Colonic mucosa (tissue), 4 donors: ENCODE measurements around the gene RHOU. TPM values are rescaled to one million over a fixed set of nuclear protein-coding genes. Genes with fewer than 3 reads are reported as not detected.

ENCODE experiments used
- DNase-seq: peaks from one replicate; pipeline ENCODE4 v3.0.0-alpha.2; 2020
- H3K27ac ChIP-seq: fragments of 200-600 bp; one replicate; pipeline ENCODE4 v1.8.0; 2021
- H3K27me3 ChIP-seq: fragments of 200-600 bp; one replicate; pipeline ENCODE4 v1.8.0; 2021
- H3K36me3 ChIP-seq: fragments of 200-600 bp; one replicate; pipeline ENCODE4 v1.8.0; 2021
- H3K4me1 ChIP-seq: fragments of 200-600 bp; one replicate; pipeline ENCODE4 v1.8.0; 2021; ENCODE audit warnings: mild to moderate bottlenecking
- H3K4me3 ChIP-seq: fragments of 200-600 bp; one replicate; pipeline ENCODE4 v1.8.0; 2021
- H3K9ac ChIP-seq, 2 donors: one replicate each; pipeline ENCODE4 v1.7.0; 2013; ENCODE audit warnings: control low read depth in 2 of 2, low read depth in 2 of 2, low read length in 2 of 2
- H3K9me3 ChIP-seq: fragments of 200-600 bp; one replicate; pipeline ENCODE4 v1.8.0; 2021
- intact Hi-C: fragments of 100-400 bp; cut with DNase I; formaldehyde crosslinking; loops from one replicate; pipeline ENCODE4 v1.14.1; 2022
- total RNA-seq, 2 donors: library from RNA; stranded (reverse); fragmentation: NEBNext Ultra II Directional in 1 of 2; extraction: Animal tissue kit (Norgen Biotek cat#: 25700) in 1 of 2; gene quantifications; one replicate each; pipeline ENCODE4 v1.2.1, GENCODE V29; 2021
- TF ChIP-seq, protein P1 (sequence below): fragments of 200-600 bp; IDR thresholded peaks from one replicate; pipeline ENCODE4 v1.8.0; 2022; ENCODE audit warnings: antibody characterized with exemption, mild to moderate bottlenecking
- donor health status: healthy.
- donor health status: DM: no; HTN: no; CAD: no.
- donor health status: DM: no; HTN: no; CAD: no.

Gene RHOU
- total RNA-seq, 2 donors from 2014 or later: 13.3 to 24.3 TPM

DNA sequence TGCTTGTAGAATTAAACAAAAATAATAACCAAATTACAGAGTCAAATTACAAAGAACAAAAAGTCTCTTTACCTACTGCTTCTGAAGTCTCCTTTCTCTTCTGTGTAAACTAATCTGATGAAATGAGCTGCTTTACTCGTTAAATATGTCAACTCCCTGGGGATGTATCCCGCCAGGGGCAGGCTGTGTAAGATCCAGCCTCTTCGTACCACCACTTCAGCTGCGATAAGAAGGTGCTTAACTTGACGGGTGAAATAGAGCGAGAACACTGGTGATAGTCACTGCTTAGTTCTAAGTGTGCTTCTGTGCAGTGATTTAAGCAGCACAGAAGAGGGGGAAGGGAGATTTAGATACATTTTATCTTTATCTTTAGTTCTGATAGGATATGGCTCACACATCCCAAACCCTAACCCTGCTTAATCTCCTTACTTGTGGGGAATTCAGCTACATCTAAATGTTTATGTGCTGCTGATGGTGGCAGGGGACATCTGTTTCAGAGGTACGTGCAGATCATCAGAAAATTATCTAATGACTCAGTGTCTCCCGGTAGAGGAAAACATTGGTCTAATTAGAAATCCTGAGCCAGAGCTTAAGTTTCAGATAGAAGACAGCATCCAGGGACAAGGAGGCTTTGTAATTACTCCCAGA, 46.0 kb downstream of the RHOU start:
- Histone ChIP-seq H3K9me3 (no peaks in the 10 kb centered on the region), H3K4me1 (peaks cover 14% of the 10 kb centered on the region), H3K27me3 (no peaks in the 10 kb centered on the region), H3K36me3 (no peaks in the 10 kb centered on the region), H3K4me3 (no peak overlapping the region), H3K9ac (no peak overlapping the region), H3K27ac (no peak overlapping the region)
- no peak for DNase-seq
- TF ChIP-seq, protein P1, sequence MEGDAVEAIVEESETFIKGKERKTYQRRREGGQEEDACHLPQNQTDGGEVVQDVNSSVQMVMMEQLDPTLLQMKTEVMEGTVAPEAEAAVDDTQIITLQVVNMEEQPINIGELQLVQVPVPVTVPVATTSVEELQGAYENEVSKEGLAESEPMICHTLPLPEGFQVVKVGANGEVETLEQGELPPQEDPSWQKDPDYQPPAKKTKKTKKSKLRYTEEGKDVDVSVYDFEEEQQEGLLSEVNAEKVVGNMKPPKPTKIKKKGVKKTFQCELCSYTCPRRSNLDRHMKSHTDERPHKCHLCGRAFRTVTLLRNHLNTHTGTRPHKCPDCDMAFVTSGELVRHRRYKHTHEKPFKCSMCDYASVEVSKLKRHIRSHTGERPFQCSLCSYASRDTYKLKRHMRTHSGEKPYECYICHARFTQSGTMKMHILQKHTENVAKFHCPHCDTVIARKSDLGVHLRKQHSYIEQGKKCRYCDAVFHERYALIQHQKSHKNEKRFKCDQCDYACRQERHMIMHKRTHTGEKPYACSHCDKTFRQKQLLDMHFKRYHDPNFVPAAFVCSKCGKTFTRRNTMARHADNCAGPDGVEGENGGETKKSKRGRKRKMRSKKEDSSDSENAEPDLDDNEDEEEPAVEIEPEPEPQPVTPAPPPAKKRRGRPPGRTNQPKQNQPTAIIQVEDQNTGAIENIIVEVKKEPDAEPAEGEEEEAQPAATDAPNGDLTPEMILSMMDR: no peak
- intact Hi-C loops: no loop called here

DNA sequence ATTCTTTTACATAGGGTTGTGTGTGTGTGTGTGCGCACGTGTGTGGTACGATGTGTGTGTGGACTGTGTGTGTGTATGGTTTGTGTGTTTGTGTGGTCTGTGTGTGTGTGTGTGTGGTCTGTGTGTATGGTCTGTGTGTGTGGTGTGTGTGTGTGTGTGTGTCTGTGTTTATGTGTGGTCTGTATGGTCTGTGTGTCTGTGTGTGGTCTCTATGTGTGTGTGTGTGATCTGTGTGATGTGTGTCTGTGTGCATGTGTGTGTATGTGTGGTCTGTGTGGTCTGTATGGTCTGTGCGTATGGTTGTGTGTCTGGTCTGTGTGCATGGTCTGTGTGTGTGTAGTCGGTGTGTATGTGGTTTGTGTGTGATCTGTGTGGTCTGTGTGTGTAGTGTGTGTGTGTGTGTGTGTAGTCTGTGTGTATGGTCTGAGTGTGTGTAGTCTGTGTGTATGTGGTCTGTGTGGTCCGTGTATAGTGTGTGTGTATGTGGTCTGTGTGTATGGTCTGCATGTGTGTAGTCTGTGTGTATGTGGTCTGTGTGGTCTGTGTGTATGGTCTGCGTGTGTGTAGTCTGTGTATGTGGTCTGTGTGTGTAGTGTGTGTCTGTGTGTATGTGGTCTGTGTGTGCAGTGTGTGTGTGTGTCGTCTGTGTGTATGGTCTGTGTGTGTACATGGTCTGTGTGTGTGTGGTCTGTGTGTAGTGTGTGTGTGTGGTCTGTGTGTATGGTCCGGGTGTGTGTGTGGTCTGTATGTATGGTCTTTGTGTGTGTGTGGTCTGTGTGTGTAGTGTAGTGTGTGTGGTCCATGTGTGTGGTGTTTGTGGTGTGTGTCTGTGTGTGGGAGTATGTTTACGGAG, 46.8 kb downstream of the RHOU start:
- Histone ChIP-seq H3K9ac (peak overlapping the region in 1 of 2 donors; percentile 2), H3K9me3 (no peaks in the 10 kb centered on the region), H3K27ac (no peak overlapping the region), H3K27me3 (no peaks in the 10 kb centered on the region), H3K4me3 (no peak overlapping the region), H3K4me1 (peaks cover 14% of the 10 kb centered on the region), H3K36me3 (no peaks in the 10 kb centered on the region)
- TF ChIP-seq, protein P1: no peak
- no peak for DNase-seq
- intact Hi-C loops: no loop called here

DNA sequence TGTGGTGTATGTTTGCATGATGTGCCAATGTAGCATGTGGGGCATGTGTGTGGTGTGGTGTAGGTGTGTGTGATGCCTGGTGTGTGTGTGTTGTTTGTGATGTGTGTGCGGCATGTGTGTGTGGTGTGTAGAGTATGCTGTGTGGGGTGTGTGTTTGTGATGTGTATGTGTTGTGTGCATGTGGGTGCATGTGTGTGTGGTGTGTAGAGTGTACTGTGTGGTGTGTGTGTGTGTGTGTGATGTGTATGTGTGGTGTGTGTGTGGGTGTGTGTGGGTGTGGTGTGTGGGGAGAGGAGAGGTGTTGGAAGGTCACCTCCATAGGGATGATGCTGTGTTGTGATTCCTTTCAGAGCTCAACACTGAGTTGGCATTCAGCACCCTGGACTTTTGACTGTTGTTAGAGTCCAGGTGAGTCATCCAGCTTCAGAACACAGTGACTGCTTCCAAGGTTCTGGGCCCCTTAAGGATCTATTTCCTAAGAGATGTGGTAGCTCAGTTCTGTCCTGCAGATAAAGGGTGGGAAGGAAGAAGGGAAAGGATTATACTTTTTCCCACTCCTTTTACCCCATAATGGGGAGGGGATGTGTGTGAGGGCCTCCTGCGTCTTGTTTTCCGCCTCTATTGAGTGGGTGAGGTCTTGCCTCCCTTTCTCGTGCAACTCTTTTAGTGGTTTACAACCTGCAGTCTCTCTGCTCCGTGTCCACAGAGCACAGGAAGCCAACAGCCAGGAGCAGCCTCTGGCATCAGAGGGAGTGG, 47.6 kb downstream of the RHOU start:
- peak overlapping the region; percentile 82 for H3K27ac ChIP-seq
- intact Hi-C loops: no loop called here
- H3K9me3 ChIP-seq: no peaks in the 10 kb centered on the region
- no peak overlapping the region for H3K4me3 ChIP-seq
- TF ChIP-seq, protein P1: no peak
- no peaks in the 10 kb centered on the region for H3K27me3 ChIP-seq
- H3K36me3 ChIP-seq: no peaks in the 10 kb centered on the region
- H3K4me1 ChIP-seq: peaks cover 14% of the 10 kb centered on the region
- H3K9ac ChIP-seq: peak overlapping the region in 1 of 2 donors; percentile 2
- peak; percentile 80 for DNase-seq

DNA sequence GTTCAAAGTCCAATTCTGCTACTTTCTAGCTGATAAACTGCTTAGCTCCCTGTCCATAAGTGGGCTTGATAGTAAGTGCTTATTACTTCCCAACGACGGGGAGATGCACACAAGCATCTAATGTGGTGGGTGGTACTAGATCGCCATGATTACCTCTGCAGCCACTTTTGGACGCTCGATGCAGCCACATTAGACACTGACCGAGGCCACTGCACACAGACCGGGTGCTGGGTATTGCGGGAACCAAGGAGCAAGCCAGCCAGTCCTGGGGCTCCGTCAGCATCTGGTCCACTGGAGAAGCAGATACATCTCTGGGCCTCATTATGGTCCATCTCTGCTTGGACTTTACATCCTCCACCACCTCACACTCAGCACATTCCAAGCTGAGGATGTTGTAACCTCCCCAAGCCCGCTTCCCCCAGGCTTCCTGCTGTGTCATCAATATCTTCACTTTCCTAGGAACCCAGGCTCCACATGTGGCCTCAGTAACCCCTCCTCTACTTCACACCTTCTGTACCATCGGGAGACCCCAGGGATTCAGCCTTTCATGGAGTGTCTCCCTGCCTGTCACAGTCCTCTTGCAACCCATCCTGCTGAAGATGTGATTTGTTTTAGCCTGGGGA, 48.2 kb downstream of the RHOU start:
- Histone ChIP-seq H3K9me3 (no peaks in the 10 kb centered on the region), H3K9ac (peak overlapping the region in 1 of 2 donors; percentile 7), H3K4me3 (no peak overlapping the region), H3K36me3 (no peaks in the 10 kb centered on the region), H3K27ac (peak overlapping the region; percentile 82), H3K27me3 (no peaks in the 10 kb centered on the region), H3K4me1 (peaks cover 14% of the 10 kb centered on the region)
- no peak for DNase-seq
- TF ChIP-seq, protein P1: no peak
- intact Hi-C loops: no loop called here

DNA sequence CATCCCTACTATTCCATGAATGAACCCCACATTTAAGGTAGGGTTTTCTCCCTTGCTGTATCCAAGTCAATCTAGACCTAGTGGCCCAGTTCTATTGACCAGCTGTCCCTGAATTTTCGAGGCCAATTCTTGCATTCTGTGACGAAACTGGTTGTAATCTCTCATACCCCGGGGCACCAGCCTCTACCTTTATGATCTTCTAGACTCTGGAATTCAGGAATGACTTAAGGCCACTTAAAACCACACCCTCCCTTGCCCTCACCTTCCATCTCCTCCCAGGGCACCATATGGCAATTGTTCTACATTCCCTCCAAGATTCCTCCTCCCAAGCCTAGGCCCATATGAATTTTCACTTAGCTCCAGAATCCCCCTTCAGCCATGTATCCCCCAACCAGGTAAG, 48.9 kb downstream of the RHOU start:
- H3K36me3 ChIP-seq: no peaks in the 10 kb centered on the region
- intact Hi-C loops: no loop called here
- peak overlapping the region; percentile 82 for H3K27ac ChIP-seq
- peak; percentile 36 for DNase-seq
- H3K9ac ChIP-seq: no peak overlapping the region
- no peaks in the 10 kb centered on the region for H3K27me3 ChIP-seq
- H3K4me3 ChIP-seq: no peak overlapping the region
- no peaks in the 10 kb centered on the region for H3K9me3 ChIP-seq
- TF ChIP-seq, protein P1: no peak
- H3K4me1 ChIP-seq: peaks cover 14% of the 10 kb centered on the region
